ENCODE results near the gene ACSL5.

DNA sequence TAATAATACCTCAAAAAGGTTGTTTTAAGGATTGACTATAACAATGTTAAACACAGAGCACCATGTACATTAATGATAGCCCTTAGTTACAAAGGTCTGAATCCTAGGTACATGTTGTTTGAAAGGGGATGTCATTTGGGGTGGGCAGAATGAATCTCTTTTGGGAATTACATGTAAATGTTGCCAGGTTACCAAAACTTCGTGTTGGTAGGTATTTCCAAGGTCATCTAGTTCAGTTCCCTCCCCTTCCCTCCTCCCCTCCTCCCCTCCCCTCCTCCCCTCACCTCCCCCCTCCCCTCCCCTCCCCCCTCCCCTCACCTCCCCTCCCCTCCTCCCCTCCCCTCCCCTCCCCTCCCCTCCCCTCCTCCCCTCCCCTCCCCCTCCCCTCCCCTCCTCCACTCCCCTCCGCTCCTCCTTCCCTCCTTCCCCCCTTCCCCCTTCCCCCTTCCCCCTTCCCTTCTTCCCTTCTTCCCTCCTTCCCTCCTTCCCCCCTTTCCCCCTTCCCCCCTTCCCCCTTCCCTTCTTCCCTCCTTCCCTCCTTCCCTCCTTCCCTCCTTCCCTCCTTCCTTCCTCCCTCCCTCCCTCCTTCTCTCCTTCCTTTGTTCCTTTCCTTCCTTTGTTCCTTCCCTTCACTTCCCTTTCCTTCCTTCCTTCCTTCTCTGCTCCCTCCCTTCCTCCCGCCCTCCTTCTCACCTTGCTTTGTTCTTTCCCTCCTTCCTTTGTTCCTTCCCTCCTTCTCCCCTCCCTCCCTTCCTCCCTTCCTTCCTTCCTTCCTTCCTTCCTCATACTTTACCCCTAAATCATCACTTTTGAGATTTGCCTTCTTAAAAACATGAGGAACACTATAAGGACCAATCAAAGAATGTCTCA lies 81.2 kb downstream of the ACSL5 start:
- TF ChIP-seq, protein P1, sequence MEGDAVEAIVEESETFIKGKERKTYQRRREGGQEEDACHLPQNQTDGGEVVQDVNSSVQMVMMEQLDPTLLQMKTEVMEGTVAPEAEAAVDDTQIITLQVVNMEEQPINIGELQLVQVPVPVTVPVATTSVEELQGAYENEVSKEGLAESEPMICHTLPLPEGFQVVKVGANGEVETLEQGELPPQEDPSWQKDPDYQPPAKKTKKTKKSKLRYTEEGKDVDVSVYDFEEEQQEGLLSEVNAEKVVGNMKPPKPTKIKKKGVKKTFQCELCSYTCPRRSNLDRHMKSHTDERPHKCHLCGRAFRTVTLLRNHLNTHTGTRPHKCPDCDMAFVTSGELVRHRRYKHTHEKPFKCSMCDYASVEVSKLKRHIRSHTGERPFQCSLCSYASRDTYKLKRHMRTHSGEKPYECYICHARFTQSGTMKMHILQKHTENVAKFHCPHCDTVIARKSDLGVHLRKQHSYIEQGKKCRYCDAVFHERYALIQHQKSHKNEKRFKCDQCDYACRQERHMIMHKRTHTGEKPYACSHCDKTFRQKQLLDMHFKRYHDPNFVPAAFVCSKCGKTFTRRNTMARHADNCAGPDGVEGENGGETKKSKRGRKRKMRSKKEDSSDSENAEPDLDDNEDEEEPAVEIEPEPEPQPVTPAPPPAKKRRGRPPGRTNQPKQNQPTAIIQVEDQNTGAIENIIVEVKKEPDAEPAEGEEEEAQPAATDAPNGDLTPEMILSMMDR (conservative IDR thresholded peaks at IDR 0.05), result no peak
- no peak for TF ChIP-seq ZFX (IDR thresholded peaks at IDR 0.05)
